HG03095 (cell line): ENCODE data around the gene ITGBL1.

Experiments used
- ATAC-seq: cut with Tn5 transposase; IDR thresholded peaks from one replicate; pipeline ENCODE4 v1.9.1; 2021; ENCODE audit warnings: moderate library complexity; ENCODE audit not compliant: unreplicated experiment

Gene ITGBL1

DNA sequence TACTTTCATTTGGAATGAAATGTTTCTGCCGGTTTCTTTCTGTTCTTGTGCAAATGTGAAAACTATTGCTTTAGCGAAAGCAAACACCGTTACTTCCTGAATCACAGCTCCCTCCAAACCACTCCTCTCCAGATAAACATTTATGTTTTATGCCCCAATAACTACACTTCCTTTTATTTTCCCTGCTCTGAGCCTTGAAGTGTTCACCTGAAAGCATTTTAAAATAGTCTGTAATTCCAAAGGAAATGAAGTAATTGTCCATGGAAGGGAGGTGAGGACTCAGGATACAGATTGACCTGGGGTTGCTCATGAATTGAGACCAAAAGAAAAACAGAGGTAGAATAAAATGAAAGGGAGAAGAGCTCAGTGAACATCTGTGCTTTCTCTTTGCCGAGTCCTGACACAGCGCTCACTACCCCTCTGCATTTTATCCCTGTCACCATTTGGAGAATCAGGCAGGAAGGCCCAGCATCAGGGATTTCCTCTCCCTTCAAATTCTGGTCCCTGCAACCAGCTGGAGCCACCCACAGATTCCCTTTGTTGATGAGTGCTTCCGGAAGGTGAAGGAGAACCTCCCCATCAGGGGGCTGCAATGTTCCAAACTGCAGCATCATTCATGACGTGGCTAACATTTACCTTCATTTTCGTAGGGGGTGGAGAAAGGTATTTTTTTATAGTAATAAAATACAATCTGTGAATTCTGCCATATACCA is 171.9 kb downstream of the ITGBL1 start:
- no peak for ATAC-seq

DNA sequence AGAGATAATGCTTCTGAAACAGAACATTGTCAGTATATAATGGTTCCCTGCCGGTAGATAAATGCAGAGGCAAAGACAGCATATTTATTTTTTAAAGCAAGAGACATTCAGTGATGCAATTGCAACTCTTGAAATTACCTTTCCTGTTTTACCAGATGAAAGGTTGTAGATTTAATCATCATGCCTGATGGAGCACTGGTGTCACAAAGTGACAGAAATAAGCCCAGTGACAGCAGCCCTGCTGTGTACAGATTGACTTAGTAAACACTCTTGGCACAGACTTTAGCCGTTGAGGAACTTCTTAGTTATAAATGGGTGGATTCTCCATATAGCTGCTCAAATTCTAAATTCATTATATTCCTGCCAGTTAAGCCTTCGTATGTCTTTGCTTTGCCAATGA is 172.5 kb downstream of the ITGBL1 start:
- ATAC-seq: no peak

DNA sequence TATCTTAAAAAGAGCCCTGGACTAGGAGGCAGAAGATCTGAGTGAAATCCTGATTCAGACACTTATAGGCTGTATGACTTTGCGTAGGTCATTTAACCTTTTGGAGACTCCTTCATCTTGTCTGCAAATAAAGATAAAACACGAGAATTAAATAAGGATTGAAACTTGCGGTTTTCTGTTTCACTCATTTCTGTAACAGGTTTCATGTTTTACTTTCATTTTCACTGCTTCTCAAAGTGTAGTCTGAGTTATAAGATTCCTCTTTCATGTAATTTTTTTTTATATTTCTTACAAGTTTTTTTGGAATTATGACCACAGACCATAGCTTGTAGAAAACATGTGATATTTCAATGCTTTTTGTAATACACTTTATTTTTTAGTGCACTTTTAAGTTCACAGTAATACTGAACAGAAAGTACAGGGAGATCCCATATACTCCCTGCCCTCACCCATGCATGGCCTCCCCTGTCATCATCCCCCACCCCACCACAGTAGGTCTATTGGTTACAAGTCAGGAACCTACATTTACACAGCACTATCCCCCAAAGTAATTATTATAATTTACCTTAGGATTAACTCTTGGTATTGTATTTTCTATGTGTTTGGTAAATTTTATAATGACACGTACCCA is 174.6 kb downstream of the ITGBL1 start:
- ATAC-seq: peak; percentile 92

DNA sequence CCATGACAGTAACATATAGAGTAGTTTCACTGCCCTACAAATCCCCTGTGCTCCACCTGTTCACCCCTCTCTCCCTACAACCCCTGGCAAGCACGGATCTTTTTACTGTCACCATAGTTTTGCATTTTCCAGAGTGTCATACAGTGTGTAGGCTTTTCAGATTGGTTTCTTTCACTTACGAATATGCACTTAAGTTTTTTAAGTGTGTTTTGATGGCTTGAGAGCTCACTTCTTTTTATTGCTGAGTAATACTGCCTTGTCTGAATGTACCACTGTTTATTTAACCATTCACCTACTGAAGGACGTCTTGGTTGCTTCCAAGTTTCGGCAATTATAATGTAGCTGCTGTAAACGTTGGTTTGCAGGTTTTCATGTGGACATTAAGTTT is 175.1 kb downstream of the ITGBL1 start:
- ATAC-seq: peak; percentile 37

DNA sequence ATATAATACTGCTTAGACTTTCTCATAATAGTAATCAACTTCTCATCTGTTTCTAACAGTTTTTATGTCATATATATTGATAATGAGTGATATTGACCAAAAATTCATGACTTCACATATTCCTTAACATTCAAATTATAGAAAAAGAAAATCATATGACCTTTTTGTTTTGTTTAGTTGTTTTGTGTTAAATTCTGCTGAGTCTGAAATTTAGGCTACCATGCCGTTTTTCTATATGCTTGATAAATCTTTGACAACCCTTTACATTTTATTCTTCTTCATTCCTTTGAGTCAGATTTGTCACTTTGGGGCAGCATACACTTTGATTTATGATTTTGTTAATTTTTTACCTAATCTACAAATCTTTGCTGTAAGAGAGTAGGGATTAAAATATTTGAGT is 176.4 kb downstream of the ITGBL1 start:
- ATAC-seq: no peak

DNA sequence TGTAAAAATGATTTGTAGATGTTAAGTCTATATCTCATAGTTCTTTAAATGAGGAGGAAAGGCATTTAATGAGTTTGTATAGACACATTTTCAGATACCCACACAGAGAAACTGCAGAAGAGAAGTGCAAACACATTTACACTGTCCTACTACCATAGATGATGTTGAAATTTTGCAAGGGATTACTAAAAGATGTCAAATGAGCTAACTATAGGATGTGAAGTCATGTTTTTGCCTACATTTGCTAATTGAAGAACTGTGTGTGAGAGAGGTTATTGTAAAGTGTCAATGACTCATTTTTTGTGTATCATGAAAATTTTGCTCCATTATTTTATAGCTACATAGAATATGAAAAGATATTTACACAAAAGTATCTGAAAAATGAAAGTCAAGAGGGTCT is 178.9 kb downstream of the ITGBL1 start:
- no peak for ATAC-seq

DNA sequence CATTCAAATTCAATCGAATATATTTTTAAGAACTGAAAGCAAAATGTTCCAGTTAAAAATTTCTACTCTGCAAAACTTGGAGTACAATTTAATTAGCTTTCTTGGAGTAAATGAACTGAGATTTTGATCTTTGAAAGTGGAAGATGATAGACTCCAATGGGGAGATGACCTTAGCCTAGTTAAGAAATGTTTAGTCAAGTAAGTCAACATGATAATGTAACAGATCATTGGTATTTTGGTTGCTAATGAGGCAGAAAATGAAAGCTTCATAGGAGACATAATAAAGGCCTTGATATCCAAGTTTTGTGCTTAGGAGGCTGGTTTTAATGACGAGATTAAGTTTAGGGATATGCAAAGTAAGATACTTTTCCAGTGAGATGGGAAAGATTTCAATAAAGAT is 181.7 kb downstream of the ITGBL1 start:
- no peak for ATAC-seq

DNA sequence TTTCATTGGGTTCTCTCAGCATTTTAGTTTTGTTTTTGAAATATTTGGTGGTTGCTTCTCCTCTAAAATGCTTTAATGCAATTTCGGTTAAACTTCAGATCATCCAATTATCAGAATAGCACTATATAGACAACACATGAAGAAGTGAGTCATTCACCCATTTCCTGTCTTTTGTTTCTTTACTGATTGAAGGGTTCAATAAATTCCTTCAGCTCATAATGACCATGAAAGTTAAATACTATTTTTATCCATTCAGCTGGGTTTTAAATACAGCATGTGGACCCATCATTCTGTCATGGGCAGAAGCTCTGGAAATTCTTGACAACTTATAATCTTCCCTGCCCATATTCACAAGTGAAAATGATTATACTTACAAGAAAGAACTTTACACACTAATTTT is 187.2 kb downstream of the ITGBL1 start:
- no peak for ATAC-seq

DNA sequence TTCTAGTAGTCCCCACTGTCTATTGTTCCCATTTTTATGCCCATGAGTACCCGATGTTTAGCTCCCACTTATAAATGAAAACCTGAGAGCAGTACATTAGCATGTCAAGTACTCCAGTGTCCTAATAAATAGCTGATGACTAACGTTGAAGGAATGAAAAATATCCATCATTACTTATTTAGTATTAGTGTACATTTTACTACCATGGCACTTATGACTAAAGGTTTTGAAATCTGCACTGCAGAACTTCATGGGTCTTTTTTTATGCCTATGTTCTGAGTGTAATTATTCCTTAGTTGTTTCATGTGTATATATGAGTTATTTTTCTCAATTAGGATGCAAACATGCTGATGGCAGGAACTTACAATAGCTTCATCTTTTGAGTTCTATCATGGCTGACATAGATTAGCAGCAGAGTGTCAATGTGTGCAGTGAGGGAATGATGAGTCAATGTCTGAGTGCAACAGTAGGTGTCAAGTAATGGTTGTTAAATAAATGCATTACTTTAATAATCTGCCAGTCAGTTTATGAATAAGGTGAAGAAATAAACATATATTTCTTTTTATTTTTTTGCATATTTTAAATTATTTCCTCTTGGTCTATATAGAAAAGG is 188.4 kb downstream of the ITGBL1 start:
- ATAC-seq: no peak

DNA sequence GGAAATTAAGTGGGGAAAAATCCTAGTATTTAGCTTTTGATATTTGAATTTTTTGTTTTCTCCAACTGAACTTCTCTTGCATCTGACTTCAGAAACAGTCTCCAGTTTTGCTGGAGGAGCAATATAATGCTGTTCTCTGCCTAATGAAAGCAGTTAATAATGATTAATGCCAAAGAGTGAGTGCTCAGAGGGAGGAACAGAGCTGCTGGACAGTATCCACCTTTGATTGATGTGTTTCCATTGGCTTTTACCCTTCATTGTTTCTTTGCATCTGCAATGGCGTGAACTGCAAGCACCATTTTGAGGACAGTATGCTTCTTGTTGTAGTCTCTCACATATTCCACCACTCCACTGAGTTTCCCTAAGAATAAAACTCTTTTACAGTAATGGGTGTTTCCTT is 193.4 kb downstream of the ITGBL1 start:
- no peak for ATAC-seq

DNA sequence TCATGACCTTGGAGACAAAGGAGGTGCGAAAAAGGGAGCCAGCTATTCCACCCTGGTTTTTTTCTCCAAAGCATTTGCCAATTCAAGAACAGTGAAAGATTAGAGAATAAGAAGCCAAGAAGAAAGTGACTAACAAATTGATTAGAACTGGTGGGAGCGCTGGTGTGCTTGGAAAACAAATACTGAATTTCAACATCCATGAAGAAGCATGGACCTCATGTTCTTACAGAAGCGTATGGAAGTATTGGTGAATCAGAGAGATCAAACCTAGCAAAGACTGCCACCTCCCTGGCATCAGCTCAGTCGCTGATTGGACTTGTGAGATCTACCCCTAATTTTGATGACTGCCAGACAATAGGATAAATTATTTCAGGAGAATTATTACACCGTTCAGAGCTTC is 195.3 kb downstream of the ITGBL1 start:
- ATAC-seq: no peak

DNA sequence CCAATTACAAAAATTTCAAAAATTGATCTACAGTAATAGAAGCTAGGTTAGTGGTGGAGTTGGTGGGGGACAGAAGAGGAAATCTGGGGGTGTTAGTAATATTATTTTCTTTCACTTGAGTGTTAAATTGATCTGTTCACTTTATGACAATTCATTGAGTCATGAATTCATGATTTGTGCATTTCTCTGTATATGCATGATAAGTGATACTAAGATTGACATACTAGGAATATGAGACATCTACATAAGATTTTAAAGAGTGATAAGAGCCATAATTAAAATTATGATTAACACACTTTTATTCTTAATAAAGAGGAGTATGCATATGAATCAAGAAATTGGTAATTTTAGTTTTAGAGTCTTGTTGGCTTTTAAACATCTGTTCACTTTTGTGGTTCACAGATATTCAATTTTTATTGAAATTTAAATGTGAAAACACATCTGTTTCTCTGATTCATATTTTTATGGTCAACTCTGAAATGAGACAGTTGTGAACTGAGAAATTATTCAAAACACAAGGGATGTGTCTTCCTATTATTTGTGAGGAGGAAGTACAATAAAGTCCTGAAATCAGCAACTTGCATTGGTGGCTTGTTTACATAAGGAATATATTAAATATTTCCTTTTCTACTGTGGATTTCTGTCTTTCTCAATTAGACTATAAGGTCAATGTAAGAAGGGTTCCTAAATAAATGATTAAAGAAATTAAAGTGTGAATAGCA is 196.5 kb downstream of the ITGBL1 start:
- ATAC-seq: no peak

DNA sequence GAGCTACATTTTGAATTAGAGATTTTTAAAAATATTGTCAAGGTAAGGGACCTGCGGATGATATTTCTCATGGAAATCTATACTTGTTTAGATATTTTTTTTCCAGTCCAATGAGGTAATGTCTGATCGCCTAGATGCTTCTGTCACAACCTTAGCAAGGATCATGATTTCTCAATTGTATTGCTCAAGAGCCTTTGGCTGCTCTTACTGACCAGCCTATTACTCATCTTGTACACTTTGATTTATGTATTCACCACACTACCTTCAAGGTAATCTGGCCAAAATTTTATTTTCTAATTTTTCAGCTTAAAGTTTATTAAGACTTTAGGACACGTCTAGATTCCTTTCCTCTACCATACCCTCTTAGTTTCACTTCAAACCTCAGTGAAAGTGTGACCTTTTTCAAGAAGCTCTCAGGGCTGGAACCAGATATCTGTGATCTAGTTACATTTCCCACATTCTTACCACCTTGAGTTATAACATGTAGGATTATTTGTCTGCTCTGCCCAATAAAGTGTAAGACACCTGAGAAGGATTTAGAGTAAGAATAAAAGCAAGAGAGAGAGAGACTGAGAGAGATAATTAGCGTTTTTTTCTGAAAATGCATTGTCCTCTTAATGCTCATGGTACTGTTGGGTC is 197.1 kb downstream of the ITGBL1 start:
- no peak for ATAC-seq

DNA sequence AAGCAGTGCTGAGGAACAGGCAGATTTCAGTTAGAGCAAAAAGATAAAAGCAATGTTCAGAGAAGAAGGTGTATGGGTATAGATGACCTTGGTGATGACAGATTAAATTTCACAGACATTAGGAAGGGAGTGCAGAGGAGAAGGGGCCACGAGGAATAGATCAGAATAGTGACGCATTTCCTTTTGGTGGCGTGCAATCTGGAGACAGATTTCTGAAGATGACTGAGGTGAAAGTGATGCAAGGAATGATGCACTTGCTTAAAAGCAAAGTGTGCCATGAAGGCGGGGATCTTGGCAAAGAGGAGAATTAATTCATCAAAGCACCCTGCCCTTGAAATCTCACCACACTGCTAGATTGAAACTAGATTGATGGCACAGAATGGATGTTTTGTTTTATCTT is 202.4 kb downstream of the ITGBL1 start:
- no peak for ATAC-seq

DNA sequence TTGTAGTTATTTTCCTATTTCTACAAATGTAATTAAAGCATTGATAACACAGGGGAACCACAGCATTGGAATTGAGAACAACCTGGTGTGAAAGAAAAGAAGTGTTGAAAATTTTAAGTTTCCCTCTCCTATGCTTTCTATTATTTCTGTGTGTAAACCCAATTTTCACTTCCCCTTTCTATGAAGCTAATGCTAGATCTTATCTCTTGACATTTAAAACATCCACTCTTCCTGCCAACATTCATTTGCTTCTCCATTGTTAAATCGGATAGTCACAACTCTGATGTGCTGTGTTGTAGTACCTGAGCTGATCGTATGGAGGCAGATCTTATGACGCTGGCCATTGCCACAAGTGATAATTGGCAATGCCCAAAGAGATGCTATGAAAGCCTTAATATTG is 203.0 kb downstream of the ITGBL1 start:
- no peak for ATAC-seq

DNA sequence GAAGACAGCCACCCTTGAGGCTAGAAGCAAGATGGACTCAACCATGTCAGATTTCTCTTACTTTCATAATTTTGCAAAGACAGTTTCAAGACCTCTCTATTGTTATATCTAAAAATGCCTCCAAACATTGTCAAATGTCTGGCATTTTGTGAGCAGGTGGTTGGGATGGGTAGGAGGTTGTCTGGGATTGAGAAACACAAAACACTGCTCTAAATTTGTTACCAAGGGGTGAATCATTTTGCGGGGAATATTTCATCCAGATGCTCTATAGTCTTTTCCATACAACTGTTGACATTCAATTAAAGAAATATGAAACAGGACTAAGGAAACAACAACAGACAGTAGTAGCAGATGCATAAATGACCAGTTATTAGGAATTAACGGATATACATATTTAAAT is 208.2 kb downstream of the ITGBL1 start:
- no peak for ATAC-seq

DNA sequence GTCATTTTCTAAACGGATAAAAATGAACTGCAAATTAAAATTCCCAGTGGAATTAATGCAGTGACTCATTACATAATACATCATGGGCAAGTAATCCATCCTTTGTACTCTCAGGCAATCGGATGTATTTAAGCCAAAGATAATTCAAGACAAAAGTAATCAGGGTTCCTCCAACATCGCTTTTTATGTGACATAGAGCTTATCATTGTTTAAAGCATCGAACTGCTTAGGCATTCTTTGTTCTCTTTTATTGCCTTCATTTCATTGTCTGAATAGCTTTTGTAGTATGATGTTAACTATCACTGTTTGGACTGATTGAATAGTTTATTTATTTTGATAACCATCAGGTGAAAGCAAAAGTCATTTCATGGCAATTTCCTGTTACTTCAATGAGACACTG is 209.4 kb downstream of the ITGBL1 start:
- ATAC-seq: no peak

DNA sequence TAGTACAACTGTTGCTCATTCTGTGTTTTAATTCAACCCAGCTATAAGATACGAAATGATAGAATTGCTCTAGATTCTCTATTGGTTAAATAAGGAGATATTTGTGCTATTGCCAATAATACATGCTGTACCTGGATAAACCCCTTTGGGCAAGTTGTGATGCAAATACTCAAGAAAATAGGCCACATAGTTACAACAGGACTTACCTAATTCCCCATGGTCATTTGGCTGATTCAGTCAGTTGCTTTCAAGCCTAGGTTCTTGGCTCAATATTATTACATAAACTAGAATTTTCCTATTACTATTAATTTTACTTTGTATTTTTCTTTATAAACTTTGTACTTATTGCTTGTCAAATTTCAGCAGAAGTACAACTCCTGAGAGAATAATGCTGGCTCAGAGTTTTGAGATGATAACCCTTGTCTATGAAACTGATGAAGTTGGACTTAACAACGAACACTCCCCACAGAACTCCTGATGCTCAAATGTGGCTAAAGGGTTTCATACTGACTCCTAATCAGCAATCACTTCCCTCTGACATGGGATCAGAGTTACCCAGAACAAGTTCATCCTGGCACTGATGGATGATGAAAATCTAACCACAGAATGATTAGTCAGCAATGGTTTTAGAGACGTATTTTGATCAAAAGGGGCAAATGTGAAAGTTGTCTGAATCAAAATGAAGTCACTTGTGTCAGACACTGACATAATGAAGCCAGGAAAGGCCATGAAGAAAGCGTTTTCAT is 221.1 kb downstream of the ITGBL1 start:
- no peak for ATAC-seq

DNA sequence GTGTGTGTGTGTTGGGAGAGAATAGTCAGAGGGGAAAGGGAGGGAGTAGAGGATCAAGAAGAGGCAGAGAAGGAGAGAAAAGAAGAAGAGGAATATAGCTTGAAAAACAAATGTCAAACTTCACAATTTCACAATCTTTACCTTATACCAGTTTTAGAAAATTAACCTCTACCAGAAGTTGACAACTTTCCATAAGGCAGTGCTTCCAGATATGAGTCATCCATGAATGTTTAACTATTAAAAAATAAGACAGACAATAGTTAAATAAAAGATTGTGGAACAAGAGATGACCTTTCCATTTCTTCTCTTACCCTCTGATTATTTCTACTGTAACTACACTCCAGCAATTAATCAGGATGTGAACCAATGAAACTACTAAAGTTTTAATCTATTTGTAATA is 229.4 kb downstream of the ITGBL1 start:
- no peak for ATAC-seq

DNA sequence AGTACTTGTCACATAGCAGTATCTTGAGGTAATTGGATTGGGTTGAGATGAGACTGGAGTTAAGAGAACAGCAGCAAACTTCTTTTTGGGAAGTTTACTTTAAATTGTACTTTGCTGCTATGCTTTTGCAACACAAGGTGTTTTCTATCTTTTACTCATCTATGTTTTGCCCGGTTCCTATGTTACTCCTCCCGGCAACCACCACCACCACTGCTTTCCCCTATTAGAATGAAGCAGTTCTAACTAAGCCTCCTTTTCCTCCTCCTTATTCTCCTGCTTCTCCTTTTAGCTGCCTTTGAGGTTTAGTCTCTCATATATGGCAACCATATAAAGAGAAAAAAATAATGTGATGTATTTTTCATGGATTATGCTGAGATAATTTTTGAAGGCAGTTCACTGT is 233.5 kb downstream of the ITGBL1 start:
- ATAC-seq: no peak

DNA sequence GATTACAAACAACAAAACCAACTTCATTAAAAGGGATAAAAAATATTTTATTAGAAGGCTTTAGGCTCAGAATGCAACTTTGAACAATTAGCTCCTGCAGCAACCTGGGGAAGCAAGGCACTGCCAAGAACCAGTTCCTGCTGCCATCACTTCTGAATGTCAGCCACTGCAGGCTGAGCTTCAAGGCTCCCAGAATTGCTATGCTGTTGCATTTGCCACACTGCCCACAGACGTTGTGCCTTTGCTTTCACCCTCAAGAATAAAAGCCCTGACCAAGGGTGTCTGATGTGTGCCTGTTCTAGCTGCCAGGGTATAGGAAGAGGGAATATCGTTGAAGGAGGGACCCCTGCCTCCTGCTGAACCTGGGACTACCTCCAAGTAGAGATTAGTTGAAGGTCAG is 238.4 kb downstream of the ITGBL1 start:
- ATAC-seq: no peak
